Eye (tissue), 1 donor: ENCODE measurements around the gene UQCC2.

Experiments used
- DNase-seq: peaks from one replicate; pipeline ENCODE4 v3.0.0-alpha.2; 2015

Gene UQCC2

DNA sequence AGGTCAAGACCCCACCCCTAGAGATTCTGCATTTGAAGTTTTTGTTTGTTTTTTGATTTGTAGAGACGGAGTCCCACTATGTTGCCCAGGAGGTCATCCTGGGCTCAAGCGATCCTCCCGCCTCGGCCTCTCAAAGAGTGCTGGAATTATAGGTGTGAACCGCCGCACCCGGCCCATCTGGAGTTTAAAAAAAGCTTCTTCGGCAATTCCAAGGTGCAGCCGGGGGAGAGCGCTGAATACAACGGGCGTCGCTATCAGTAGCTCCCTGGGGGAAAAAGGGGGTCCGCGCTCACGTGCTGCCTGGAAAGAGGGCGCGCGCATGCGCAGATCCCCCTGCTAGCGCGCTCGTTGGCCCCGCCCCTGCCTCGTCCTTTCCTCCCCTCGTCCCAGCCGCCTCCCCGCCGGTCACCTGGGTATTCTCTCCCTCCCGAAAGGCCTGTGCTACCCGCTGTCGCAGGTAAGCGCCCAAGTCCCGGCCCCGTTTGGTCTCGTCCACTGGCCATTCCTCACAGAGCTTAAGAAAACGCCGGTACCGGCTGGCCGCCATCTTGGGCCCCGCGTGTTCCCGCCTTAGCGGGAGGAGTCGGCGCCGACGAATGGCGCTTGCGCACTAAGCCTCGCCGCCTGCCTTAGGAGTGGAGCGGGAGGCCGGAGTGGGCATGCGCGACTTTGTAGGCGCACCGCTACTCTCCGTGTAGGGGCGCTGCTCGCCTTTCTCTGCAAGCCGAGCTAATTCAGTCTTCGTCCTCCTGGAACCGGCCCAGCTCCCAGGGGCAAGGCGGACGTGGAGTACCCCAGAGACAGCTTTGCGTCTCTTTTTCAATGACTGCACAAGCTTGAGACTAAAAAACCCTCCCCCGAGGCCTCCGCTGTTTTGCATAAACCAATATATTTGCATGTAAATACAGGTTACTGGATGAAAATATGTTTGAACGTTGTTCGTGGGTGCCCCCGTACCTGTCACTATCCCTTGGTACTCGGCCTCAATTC, at the start of gene UQCC2:
TSS of gene UQCC2 (minus strand) at position 561 of the 990 bp plus-strand sequence. CDS start at position 547, 14 bp downstream.
- DNase-seq: peak; percentile 99

DNA sequence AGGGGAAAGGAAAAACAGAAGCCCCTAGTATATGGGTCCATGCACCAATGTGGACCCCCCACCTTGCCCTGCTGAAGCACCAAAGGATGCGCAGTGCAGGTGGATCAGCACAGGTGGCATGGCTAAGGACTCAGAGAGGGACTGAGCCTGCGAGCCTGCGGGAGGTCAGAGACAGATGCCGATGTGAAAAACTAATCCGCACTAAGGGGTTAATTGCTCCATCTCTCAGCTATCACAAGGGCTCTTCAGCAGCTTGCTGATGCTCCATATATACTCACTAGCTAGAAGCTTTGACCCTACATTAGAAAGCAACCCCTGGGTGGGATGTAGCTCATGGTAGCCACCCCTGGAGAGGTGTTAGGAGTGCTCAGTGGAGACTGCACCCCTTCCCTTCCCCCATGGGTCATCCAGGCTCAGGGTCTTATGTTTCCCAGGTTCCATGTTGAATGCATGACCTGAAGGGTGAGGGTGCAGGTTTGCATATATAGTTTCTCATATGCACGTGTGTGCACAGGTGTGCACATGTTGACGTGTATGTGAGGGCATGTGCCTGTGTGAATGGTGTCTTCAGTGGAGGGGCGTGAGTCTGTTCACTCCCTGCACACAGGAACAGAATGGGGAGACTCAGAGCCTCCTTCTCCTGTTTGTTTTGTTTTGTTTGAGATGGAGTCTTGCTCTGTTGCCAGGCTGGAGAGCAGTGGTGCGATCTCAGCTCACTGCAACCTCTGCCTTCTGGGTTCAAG, 48.6 kb upstream of the UQCC2 start:
- no peak for DNase-seq

DNA sequence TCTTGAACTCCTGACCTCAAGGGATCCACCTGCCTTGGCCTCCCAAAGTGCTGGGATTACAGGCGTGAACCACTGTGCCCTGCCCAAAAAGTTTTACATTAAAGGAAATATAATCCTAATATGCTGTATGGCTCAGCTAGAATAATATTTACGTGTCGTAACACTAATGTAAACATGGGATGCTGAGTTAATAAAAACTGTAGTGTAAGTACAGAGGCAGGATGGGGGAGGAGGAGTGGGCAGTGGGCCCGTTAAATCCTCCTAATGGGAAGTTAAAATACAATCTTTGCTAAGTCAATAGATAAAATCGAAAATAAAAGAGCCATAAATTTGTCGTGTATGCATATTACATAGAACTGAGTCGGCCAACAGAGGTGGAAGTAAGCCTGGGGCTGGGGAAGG, 47.3 kb upstream of the UQCC2 start:
- DNase-seq: no peak

DNA sequence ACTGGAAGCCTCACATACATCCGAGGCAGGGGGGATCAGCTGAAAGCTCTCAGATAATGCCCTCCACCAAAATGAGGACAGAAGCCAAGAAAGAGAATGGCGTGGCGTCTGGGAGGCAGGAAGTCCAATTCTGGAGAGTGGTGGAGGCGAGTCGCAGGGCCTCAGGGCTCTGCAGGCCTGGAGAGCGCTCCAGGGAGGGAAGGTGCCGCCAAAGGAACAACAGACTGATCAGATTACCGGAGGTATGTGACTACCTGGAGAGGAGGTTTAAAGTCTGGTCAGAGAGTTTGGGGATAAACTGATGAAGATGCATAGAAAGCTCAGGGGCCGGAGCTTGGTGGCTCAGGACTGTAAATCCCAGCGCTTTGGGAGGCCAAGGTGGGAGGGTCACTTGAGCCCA, 46.4 kb upstream of the UQCC2 start:
- DNase-seq: no peak

DNA sequence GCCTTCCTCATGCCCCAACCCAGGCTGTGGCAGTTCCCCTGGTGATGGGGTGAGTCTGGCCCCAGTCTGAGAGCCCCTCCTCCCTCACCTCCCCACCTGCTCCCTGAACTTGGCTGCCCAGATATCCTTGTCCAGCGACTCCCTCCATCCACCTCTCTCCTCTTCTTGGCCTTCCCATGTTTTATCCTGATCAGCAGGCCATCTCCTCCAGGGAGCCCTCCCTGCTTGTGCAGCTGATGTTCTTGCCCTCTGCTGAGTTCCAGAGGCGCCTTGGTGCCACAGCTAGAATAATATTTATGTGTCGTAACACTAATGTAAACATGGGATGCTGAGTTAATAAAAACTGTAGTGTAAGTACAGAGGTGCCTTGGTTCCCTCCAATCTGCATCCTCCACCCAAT, 45.6 kb upstream of the UQCC2 start:
- no peak for DNase-seq

DNA sequence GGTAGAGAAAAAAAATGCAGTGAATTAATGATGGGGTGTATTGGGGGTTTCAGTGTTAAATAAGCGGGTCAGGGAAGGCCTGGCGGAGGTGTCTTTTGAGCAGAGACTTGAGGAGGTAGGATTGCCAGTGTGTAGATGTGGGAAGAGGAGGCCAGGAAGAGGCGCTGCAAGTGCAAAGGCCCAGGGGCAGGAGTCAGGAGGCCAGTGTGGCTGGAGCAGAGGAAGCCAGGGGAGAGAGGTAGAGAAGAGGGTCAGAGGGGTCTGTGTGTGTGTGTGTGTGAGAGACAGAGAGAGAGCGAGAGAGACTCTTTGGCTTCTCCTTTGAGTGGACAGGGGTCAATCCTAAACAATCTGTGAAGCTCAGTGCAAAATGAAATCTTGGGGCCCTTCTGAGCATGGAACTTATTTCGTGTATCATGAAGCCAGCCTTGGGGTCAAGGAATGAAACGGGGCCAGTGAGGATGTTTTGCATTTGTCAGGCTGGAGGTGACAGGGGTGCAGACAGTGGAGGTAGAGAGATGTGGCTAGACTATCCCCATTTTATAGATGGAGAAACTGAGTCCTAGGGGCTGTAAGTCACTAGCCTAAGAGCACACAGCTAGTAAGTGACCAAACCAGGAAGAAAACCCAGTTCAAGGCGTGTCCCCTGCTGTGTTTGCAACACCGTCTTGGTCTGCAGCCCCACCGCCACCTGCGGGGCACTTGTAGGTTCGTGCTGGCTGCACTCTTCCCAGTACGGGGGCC, 44.9 kb upstream of the UQCC2 start:
- no peak for DNase-seq

DNA sequence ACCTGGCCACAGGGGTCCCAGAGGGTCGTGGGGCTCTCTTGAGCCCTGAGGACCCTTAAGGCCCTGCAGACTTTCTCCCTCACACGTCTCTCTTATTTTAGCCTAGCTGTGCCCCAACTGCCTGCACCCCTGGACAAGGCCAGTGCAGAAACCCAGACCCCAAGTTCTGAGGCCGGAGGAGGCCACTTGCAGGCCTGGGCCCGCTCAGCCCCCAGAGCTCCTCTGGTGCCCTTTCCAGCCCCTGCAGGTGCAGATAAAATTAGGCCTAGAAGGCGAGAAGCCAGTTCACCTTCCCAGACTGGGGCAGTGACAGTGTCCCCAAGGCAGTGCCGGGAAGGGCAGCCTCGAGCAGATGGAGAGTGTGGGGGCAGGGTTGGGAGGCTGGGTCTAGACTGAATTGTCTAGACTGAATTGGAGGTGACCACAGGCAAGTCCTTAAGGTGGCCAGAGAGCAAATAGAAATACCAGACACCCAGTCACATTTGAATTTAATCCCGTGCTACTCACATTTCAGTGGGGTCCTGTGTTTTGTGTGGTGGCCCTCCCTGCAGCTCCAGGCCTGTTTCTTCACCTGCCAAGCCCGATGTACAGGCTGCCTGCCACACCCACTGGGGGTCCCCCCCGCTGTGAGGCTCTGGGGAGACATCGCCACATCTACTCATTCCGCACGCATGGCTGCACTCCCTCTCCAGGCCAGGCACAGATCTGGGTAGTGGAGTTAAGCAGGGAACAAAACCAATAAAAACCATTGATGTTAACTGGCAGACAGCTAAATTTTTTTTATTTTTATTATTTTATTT, 43.8 kb upstream of the UQCC2 start:
- peak; percentile 63 for DNase-seq

DNA sequence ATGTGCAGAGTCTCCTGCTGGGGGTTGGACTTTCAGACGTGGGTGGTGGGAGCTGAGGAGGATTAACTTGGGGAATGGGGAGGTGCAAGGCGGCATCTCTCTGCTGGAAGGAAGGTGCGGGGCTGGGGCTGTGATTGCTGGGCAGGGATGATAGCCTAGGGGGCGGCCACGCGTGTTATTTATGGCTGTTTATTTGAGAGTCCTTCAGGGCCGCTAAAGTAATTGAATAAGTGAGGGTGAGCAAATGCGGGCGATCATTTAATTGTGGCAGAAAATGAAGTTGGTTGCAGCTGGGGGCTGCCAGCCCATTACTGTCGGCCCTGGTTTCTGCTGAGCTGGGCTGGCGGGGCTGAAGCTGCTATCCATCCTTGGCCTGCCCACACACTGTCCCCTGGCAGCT, 42.7 kb upstream of the UQCC2 start:
- no peak for DNase-seq

DNA sequence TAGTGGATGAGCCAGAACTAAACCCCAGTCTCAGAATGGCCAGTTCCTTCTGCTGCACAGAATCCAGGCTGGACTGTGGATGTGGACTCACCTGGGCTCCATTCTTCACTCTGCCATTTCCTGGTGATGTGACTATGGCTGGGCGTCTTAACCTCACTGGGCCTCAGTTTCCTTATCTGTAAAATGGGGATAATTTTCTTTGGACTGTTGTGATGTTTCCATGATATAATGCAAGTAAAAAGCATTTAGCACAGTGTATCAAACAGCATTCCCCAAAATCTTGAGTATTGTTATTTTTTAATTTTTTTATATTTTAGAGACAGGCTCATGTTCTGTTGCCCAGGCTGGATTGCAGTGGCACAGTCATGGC, 41.1 kb upstream of the UQCC2 start:
- DNase-seq: no peak

DNA sequence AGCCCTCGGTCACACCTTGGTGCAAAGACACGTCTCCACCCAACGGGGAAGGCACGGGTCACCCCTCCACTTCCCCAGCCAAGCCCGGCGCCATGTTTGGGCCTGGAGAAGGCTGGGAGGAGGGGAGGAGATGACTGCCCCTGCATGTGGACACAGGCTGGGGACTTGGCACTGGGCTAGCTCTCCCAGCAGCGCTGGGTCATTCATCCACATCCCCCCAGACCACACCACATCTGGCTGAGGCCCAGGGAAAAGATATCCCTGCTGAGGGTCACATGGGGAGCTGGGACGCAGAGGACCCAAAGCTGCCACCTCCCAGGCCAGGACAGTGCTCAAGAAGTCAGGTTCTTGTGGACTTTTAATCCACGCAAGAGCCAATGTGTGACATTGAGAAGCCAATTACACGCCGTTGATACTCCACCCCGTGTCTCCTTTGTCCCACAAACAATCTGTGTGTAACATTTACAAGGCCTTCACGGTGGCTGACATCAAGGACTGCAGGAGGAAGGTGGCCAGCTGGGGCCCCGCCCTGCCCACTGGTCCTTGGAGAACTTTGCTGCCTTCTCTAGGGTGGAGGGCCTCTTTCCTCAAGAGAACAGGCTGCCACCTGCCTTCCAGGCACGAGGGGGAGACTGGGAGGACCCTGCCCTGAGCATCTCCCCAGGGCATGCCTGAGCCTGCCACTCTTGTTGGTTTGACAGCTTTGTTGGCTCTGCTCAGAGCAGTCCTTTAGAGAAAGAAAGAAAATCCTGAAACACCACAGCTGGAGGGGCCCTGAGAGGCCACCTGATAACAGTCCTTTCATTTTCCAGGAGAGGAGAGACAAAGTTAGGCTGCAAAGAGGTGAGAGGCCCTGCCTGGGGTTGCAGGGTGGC, 40.5 kb upstream of the UQCC2 start:
- DNase-seq: no peak

DNA sequence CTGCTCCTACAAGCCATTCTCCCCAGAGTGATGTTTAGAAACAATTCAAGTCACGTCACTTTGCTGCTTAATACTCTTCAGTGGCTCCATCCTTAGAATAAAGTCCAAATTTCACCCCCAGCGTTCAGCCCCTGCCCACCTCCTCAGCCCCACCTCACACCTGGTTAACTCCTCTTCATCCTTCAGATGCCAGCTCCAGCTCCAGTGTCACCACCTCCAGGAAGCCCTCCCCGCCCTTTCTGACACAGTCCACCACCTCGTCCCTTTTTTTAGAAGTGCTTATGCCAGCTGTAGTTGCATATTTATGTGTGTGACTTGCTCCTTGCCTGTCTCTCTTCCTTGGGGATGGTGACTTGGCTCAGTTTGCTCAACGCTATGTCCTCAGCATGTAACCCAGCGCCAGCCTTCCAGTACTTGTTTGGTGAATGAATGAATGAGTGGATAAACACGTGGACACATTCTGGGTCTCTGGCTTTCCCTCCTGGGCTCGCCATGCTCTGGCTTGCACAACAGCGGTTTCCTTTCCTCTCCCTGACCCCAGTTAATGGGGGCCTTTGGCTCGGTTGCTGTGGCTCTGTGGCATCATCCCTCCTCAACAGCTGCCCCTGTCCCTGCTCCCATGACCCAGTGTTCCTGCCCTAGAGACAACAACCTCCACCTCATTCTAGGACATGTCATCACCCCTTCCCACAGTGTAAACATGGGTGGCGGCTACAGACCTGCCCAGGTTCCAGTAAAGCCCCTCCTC, 38.9 kb upstream of the UQCC2 start:
- no peak for DNase-seq

DNA sequence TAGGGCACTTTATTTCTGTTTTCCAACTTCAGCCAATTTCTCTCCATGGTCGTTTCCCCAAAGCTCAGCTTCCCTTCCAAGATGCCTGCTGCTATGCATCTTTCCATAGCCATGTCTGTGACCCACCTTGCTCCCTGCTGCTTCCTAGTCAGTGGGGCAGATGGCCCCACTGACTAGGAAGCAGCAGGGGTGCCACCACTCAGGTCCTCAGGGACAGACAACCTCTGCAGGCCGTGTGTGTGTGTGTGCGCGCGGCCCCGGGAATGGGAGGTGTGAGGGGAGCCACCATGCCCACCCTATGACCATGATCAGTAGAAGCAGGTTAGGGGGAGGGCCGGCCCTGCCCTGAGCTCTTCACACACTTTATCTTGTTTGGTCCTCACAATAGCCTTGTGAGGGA, 37.9 kb upstream of the UQCC2 start:
- no peak for DNase-seq

DNA sequence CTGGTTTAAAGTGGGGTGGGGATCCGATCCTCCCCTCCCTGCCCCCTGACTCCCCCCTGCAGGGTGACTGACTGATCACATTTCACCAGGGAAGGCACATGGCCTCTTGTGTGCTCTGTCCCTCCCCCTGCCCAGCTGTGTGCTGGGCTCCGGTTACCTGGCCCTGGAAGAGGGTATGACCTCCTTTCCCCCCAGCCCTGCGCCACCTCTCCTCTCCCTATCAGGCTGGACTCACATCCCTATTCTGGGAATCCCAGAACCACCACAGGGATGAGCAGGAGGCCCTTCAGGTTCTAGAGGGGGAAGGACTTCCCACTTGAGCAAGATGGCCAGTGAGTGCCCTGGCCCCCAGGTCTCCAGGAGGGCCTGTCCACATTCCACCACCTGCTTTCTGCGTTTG, 37.3 kb upstream of the UQCC2 start:
- DNase-seq: no peak

DNA sequence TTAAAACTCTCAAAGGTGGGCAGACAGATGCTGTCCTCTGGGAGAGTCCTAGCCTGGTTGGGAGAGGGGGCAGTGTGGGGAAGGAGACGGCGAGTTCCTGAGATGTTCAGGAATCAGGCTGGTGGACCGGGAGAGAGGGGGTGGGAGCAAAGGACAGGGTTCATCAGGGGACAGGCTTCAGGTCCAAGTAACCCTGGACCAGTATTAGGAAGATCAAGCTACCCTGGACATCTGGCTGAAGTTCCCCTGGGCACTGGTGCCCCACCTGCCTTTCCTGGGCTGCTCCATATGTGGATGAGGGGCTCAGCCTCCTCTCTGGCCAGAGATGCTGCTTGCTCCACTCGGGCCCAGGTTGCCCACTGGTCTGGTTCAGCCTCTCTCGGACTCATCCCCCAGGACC, 36.3 kb upstream of the UQCC2 start:
- DNase-seq: no peak

DNA sequence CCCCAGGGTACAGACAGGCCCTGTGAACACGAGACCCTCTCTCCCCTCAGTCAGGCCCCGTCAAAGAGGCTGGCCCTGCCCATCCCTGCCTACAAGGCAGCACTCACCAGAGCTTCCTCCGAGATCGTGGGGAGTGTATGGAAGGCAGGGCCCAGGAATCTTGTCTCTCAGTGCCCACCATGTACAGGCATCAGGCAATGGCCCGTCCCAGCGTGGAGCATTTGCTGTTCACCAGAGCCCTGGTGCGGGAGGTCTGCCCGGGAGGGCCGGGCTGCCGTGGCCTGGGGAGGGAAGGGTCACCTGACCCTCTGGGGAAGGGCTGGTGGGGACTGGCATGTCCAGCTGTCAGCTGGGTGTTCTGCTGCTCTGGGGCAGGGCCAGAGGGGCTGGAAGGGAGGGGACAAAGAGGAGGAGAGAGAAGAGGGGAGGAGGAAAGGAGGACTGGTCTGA, 35.2 kb upstream of the UQCC2 start, which contains the start of gene IP6K3:
TSS of gene IP6K3 (minus strand) at position 255 of the 450 bp plus-strand sequence. CDS start 11,429 bp downstream, outside the sequence.
- DNase-seq: peak; percentile 51

DNA sequence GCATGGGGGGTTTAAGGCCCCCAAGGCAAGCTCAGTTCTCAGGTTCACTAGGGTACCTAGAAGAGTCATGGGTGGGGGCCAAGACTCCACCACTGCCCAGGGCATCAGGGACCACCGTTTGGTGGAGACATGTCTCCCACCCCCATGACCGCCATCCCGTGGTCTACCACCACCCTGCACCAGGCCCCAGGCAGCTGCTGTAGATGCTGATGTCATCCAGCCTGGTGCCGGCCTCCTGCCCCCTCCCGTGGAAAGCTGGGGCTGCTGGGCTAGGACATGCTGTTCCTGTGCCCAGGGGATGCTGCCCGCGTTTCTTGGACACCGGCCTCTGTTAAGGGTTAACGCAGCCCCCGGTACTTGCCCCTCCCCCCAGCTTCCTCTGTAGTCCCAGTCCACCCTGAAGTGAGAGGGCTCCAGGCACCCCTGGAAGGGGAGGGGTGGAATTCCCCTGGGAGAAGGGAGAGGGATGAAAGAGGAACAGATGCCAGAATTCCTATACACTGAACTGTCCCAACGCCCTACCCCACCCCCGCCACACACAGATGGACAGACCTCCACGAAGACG, 34.6 kb upstream of the UQCC2 start:
- DNase-seq: peak; percentile 64

DNA sequence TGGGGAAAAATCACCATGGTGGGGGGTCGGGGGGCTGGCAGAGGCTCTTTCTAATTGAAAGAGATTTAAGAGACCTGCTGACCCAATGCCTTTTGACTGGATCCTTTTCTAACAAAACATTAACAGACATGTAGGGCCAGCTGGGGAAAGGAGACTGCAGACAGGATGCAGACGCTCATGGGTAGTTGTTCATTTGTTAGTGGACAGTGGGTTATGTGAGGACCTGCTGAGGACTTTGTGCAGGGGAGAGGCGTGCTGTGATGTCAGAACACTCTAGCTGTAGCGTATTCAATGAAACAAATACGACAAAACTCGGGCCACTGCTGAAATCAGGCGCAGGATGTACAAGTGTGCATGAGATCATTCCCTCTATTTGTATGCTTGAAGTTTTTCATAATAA, 34.0 kb upstream of the UQCC2 start:
- no peak for DNase-seq

DNA sequence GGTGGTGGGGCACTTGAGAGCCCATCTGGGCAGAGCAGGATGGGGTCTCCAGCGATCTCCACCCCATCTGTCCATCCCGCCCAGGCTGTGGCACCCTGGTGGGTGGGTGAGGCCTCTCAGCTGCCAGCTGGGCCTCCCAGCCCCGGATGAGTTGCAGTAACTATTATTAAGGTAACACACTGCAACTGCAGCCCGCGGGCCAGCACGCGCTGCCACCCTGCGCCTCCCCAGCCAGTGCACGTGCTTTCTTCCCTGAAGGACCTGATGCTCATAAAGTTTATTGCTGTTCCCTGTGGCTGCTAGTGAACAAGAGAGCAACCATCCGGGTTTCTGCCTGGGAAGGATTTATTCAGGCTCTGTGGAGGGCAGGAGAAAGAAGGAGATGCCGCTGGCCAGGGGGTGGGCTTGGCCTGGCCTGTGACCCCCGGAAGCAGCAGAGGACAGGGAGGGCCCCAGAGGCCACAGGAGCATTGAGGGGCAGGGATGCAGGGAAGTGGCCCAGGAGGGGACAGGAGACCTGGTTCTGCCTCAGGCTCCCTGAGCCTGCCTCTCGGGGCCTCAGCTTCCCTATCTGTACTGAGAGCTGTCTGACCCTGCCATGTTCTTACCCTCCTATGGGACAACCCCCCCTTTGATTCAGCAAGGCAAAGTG, 33.5 kb upstream of the UQCC2 start:
- DNase-seq: no peak
